ENCODE results near the gene LRRC75A. TPM values are rescaled to one million over a fixed set of nuclear protein-coding genes. Genes with fewer than 3 reads are reported as not detected.

LRRC75A gene
- total and polyA plus RNA-seq, 2 of the 8 experiments (the other 6 are each of a cell fraction or from before 2014, with no cell fraction given): 9.7 to 9.9 TPM

GRCh38 chr17:16449121-16449570 is 42.8 kb downstream of the LRRC75A start:
- Histone ChIP-seq H2AFZ (ENCODE audit: low read length) (no peak overlapping the region), H2BK15ac (ENCODE audit: low read length) (no peak overlapping the region), H3K79me1 (ENCODE audit: low read depth, low read length) (peaks cover 3% of the 10 kb centered on the region; the same call in 1 of the 2 replicates), H2BK12ac (ENCODE audit: low read depth, low read length) (no peak overlapping the region), H3K9me3 (ENCODE audit: insufficient read depth in 2 of 2, low read depth in 1 of 2, low read length in 1 of 2) (no peaks in the 10 kb centered on the region), H3K23ac (ENCODE audit: insufficient read length) (no peak overlapping the region), H4K5ac (ENCODE audit: insufficient read length, low read depth, low read length) (no peak overlapping the region), H3K14ac (ENCODE audit: insufficient read length) (no peak overlapping the region), H4K20me1 (replicated peaks in 1 of 2; ENCODE audit: control insufficient read depth in 1 of 2, insufficient read depth in 2 of 2, low read length in 2 of 2) (peaks cover 5 to 26% of the 10 kb centered on the region in 2 experiments), H2AK5ac (ENCODE audit: low read depth, low read length) (no peak overlapping the region), H3K27ac (ENCODE audit: low read depth, low read length) (no peak overlapping the region), H3K79me2 (ENCODE audit: control insufficient read depth in 1 of 2, insufficient read depth in 2 of 2, low read length in 2 of 2) (no peaks in the 10 kb centered on the region), H3K4me2 (ENCODE audit: insufficient read depth in 1 of 2, low read depth in 2 of 2, low read length in 2 of 2) (no peak overlapping the region), H3K18ac (ENCODE audit: extremely low read depth, low read length) (no peak overlapping the region), H3K23me2 (ENCODE audit: low read depth, low read length) (no peaks in the 10 kb centered on the region), H2BK120ac (replicated peaks; ENCODE audit: low read depth, low read length) (no peak overlapping the region), H4K91ac (replicated peaks; ENCODE audit: insufficient read length, low read length) (no peak overlapping the region), H2BK5ac (ENCODE audit: low read depth, low read length) (no peak overlapping the region; the same call in 1 of the 2 replicates), H3K4me1 (replicated peaks in 1 of 4; ENCODE audit: control insufficient read depth in 3 of 4, insufficient read depth in 4 of 4, low read length in 3 of 4) (peaks cover 0 to 4% (median 2%) of the 10 kb centered on the region in 4 experiments; a peak in 3 of 7 replicates), H3K9ac (replicated peaks in 1 of 4; ENCODE audit: extremely low read depth in 1 of 4, low read depth in 3 of 4, low read length in 3 of 4) (no peak overlapping the region), H3K56ac (replicated peaks; ENCODE audit: insufficient read length, low read depth, low read length) (no peak overlapping the region), H3K27me3 (replicated peaks in 1 of 4; ENCODE audit: control insufficient read depth in 3 of 4, extremely low read depth in 1 of 4, insufficient read depth in 3 of 4, low read length in 3 of 4) (no peaks in the 10 kb centered on the region), H3K4me3 (ENCODE audit: extremely low read depth in 1 of 4, insufficient read depth in 2 of 4, low read depth in 3 of 4, low read length in 4 of 4) (no peak overlapping the region), H4K8ac (ENCODE audit: extremely low read depth, insufficient read depth, low read length) (no peak overlapping the region), H3K4ac (replicated peaks; ENCODE audit: insufficient read length, low read depth, low read length) (no peak overlapping the region), H2BK20ac (ENCODE audit: low read length) (no peak overlapping the region), H3K36me3 (ENCODE audit: control insufficient read depth in 2 of 4, insufficient read depth in 4 of 4, low read length in 3 of 4) (peaks cover 0 to 34% (median 5%) of the 10 kb centered on the region in 4 experiments; a peak in 5 of 8 replicates)
- DNase-seq (ENCODE audit: low read depth in 1 of 2, low spot score in 2 of 2) (no peak), FAIRE-seq (no peak)
- TF ChIP-seq PHF8 (conservative IDR thresholded peaks at IDR 0.05; ENCODE audit: low read depth, low read length) (no peak), BRCA1 (IDR thresholded peaks at IDR 0.05; ENCODE audit: low read depth, low read length) (no peak), CHD1 (IDR thresholded peaks at IDR 0.05; ENCODE audit: low read depth, low read length) (no peak)
- ChIA-PET CTCF (ENCODE audit: partially characterized antibody) (interaction anchor here (0.6 to 36.9 kb wide), 4 partner anchors 10 to 232 kb away, joined by 3 to 941 read pairs (median 4); partner anchors contain the start of gene PIGL), POLR2A (ENCODE audit: partially characterized antibody) (interaction anchor here (0.8 to 17.6 kb wide), 3 partner anchors 8 to 69 kb away, joined by 4 to 204 read pairs (median 6); partner anchors contain the start of gene UBB)
- WGBS, 2 experiments (ENCODE audit: extremely low coverage in 1 of 2, insufficient coverage in 1 of 2, insufficient read length in 1 of 2, insufficient replicate concordance in 2 of 2, low coverage in 1 of 2, low lambda C conversion rate in 2 of 2, missing lambda C conversion rate in 1 of 2): 91% methylated on average over 11 of the region's 11 CpGs; no CpG with 5 or more reads in 1 of the 2 experiments

All from H1 (cell line).